Epithelial cell of esophagus (primary cell): ENCODE results near the gene CHI3L1.

Source experiments
- DNase-seq: peaks from one replicate; pipeline ENCODE4 v3.0.0; 2010; ENCODE audit warnings: low read depth
- H3K4me3 ChIP-seq: 2 replicates; pipeline ENCODE4 v1.5.1; 2011; ENCODE audit warnings: mild to moderate bottlenecking, low read length, control low read depth
- CTCF ChIP-seq: IDR thresholded peaks from 2 replicates; pipeline ENCODE4 v1.5.1; 2011; ENCODE audit warnings: low read depth, mild to moderate bottlenecking, low read length, control low read depth, inconsistent platforms; ENCODE audit not compliant: insufficient read depth; ENCODE audit errors: missing control alignments

Gene CHI3L1

GRCh38 chr1:203219934-203220333 lies 33.4 kb upstream of the CHI3L1 start:
- TF ChIP-seq CTCF: no peak
- no peak for DNase-seq
- no peak overlapping the region for H3K4me3 ChIP-seq

DNA sequence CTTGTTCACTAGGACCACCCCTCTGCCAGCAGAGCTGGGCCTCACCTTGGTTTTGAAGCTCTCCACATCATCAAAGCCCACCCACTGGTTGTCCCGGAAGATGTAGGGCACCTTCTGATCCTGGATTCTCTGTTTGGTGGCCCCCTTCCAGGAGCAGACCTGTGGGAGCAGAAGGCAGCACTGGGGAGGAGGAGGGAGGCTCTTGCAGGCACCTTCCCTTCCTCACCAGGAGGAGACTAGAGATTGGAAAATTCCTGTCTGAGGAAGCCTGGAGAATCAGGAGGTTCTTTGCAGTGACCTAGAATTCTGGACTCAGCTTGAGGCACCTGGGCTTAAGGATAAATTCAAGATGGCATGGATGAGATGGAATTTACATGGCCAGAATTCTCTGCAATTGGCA lies 32.7 kb upstream of the CHI3L1 start:
- H3K4me3 ChIP-seq: no peak overlapping the region
- no peak for TF ChIP-seq CTCF
- no peak for DNase-seq

DNA sequence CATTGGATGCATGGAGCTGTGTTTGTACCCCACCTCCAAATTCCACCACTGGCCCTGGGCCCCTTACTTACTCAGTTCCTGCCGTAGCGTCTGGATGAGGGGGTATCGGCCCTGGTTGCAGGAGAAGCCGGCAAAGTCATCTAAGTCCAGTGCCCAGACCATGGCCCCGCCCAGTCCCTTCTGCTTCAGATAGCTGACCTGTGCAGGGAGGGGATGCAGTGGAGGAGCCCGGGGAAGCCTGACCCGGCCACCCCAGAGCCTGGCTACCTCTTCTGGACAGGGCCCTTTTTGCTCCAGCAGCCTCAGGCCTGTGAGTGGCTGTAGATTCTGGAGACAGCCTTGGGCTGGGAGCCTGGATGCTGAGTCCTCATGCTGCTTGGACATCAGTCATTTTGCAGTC lies 31.2 kb upstream of the CHI3L1 start:
- TF ChIP-seq CTCF: no peak
- H3K4me3 ChIP-seq: no peak overlapping the region
- DNase-seq: no peak

- H3K4me3 ChIP-seq: no peak overlapping the region
- TF ChIP-seq CTCF: peak; percentile 28
- DNase-seq: peak; percentile 36
Observed at GRCh38 chr1:203217139-203217655, 30.7 kb upstream of the CHI3L1 start.

DNA sequence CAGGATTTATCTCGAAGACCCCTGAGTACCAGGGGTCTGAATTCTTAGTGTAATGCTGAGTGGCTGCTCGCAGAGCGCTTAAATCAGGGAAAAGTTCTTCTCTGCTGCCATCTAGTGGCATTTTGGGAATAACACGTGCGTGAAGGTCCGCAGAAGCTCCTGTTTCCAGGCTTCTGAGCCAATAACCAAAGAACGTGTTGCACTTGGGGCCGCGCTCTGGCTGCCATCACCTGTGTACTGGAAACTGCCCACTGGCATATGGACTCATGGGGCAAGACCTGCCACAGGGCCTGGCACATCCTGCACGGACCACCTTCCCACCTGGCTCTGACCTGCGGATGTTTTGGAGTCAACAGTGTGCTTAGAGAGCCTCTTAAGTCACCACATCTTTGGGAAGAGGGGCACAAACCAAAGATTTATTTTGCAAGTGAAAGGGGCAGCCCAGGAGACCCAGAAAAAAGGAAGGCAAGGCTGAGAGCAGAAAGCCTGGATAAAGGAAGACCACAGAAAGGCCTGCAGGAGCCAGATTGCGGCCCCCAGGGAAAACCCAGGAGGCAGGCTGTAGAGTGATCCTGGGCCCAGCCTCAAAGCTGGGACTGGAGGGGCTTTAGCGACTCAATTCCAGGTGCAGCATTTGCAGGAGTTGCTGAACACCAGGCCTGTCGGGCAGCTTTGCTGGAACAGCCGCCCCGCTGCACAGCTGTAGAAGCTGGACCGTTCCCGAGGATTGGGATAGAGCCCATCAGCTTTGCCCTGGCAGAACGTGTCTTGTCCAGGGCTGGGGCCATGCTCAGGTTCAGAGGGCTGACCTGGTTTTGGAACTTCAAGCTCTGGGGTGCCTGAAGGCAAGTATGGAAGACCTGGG lies 30.0 kb upstream of the CHI3L1 start:
- H3K4me3 ChIP-seq: no peak overlapping the region
- DNase-seq: peak; percentile 73
- peak; percentile 72 for TF ChIP-seq CTCF

GRCh38 chr1:203215573-203215972 lies 29.1 kb upstream of the CHI3L1 start:
- no peak for DNase-seq
- no peak for TF ChIP-seq CTCF

DNA sequence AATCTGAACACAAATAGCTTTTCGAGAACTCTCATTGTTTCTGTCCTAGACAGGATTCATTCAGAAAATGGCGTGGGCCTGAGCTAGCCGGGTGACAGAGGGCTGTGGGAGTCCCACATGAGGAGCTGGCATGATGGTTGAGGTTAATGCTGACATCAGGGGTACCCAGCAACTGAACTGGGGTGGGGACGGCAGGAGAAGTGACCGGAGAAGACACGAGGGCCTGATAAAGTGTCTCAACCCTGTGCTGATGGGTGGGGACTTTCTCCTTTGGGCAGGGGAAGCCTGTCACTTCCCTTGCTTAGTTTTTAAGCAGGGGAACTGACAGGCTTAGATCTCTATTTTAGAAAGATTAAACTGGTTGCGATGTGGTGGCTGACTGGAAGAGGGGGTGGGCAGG lies 28.4 kb upstream of the CHI3L1 start:
- TF ChIP-seq CTCF: no peak
- DNase-seq: no peak
- no peak overlapping the region for H3K4me3 ChIP-seq

More at GRCh38 chr1:203215573-203215972, 29.1 kb upstream of the CHI3L1 start:
- no peak overlapping the region for H3K4me3 ChIP-seq
